Measurements from ENCODE around the gene HS3ST4. TPM values are rescaled to one million over a fixed set of nuclear protein-coding genes. Genes with fewer than 3 reads are reported as not detected.

Gene HS3ST4
- polyA plus RNA-seq, 1 experiment = not detected

DNA sequence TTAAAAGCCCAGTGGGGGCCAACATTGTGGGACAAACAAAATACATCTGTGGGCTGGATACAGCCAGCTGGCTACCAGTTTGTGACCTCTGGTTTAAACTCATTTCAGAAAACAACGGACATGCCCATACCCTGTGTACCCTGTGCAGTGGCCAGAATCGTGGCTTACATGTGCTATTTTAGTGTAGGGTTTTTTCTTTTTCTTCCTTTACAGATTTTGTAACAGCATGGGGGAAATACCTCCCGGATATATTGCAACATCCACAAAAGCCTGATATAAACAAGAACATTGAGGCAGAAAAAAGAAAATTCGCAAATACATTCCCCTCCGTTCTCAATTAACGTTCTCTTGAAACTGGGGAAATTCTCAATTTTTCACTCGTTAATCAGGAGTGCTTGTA is 7.3 kb downstream of the HS3ST4 start:
- no peak for DNase-seq (ENCODE audit: low read depth)
- no peak for TF ChIP-seq CTCF (IDR thresholded peaks at IDR 0.05; ENCODE audit: insufficient read depth, low read depth, low read length)
- Histone ChIP-seq H3K4me3 (ENCODE audit: low read depth, low read length) (no peak overlapping the region), H3K36me3 (ENCODE audit: control insufficient read depth, insufficient read depth, low read length) (no peaks in the 10 kb centered on the region), H3K27me3 (ENCODE audit: control insufficient read depth, insufficient read depth, low read length) (peaks cover 2% of the 10 kb centered on the region; the same call in 1 of the 2 replicates)
- ChIA-PET POLR2A (no interaction called here), CTCF (no interaction called here)

DNA sequence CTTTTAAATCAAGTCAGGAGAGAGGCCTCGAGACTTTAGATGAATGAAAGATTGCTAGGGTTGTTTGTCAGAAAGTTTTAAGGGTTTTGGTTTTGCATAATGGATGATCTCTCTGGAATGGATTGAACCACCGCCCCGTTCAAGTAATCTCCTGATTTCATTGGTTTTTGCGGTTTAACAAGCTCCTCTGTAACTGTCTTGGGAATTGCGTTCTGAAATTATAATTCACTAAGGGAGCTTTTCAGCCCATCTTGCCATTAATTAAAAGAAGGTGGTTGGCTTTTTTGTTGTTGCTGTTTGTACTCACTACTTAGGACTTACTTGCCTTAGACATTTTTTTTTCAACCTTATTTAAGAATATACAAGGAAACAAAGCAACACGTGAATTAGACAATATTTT is 8.8 kb downstream of the HS3ST4 start:
- Histone ChIP-seq H3K36me3 (ENCODE audit: control insufficient read depth, insufficient read depth, low read length) (no peaks in the 10 kb centered on the region), H3K4me3 (ENCODE audit: low read depth, low read length) (no peak overlapping the region), H3K27me3 (ENCODE audit: control insufficient read depth, insufficient read depth, low read length) (no peaks in the 10 kb centered on the region)
- POLR2A ChIA-PET = no interaction called here
- no peak for DNase-seq (ENCODE audit: low read depth)
- no peak for TF ChIP-seq CTCF (IDR thresholded peaks at IDR 0.05; ENCODE audit: insufficient read depth, low read depth, low read length)
- CTCF ChIA-PET = no interaction called here

DNA sequence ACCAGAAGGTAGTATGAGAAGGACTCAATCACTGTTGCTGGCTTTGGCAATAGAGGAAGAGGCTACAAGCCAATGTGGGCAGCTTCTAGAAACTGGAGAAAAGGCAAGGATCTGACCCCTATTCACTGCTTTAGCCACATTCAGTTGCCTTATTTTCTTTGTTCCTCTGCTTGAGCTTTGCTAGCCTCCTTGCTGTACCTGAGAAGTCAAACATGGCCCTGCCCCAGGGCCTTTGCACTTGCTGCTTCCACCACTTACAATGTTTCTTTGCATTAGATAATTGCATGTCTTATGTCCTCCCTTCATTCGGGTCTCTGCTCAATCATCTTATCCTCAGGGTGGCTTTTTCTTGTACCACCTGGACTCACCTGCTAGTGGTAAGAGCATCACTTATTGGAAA is 15.8 kb downstream of the HS3ST4 start:
- Histone ChIP-seq H3K27me3 (ENCODE audit: control insufficient read depth, insufficient read depth, low read length) (no peaks in the 10 kb centered on the region), H3K4me3 (ENCODE audit: low read depth, low read length) (no peak overlapping the region), H3K36me3 (ENCODE audit: control insufficient read depth, insufficient read depth, low read length) (no peaks in the 10 kb centered on the region)
- ChIA-PET CTCF (no interaction called here), POLR2A (no interaction called here)
- no peak for TF ChIP-seq CTCF (IDR thresholded peaks at IDR 0.05; ENCODE audit: insufficient read depth, low read depth, low read length)
- no peak for DNase-seq (ENCODE audit: low read depth)

- Histone ChIP-seq H3K27me3 (ENCODE audit: control insufficient read depth, insufficient read depth, low read length) (no peaks in the 10 kb centered on the region), H3K36me3 (ENCODE audit: control insufficient read depth, insufficient read depth, low read length) (no peaks in the 10 kb centered on the region), H3K4me3 (ENCODE audit: low read depth, low read length) (no peak overlapping the region)
- no peak for DNase-seq (ENCODE audit: low read depth)
- TF ChIP-seq CTCF (IDR thresholded peaks at IDR 0.05; ENCODE audit: insufficient read depth, low read depth, low read length) = 0 out of 2 replicates have a peak, but pooled peaks have one; percentile 30
- ChIA-PET POLR2A (no interaction called here), CTCF (no interaction called here)
These were observed 16.3 kb downstream of the HS3ST4 start for GRCh38 chr16:25707982-25708583.

DNA sequence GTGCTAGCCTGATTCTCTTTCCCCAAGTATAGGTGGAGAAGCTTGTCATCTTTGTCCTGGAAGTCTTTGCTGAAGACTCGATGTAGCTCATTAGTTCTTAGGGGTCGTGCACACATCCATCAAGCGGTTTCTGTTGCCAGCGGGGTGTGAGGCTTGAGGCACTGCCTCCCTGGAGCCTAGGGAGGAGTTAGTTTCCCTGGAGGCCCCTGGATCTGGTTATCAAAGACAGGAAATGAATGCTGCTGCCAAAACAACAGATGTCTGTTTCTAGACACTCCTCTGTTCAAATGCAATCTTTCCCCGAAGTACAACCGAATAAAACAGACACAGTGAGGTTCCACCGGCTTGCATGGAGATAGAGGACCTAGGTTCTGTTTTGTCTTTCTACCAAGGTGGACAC is 17.5 kb downstream of the HS3ST4 start:
- POLR2A ChIA-PET = no interaction called here
- no peak for DNase-seq (ENCODE audit: low read depth)
- Histone ChIP-seq H3K36me3 (ENCODE audit: control insufficient read depth, insufficient read depth, low read length) (no peaks in the 10 kb centered on the region), H3K27me3 (ENCODE audit: control insufficient read depth, insufficient read depth, low read length) (no peaks in the 10 kb centered on the region), H3K4me3 (ENCODE audit: low read depth, low read length) (no peak overlapping the region)
- CTCF ChIA-PET = no interaction called here
- TF ChIP-seq CTCF (IDR thresholded peaks at IDR 0.05; ENCODE audit: insufficient read depth, low read depth, low read length) = no peak

Data from BJ (cell line).